Retinal pigment epithelial cell (primary cell): Measurements from ENCODE around the gene SGK1.
"Not testable (repeated sequence)": the region's sequence is repeated elsewhere in the genome, so short reads cannot be mapped to it uniquely, and the experiment has no call there.

Experiments
- DNase-seq: peaks from one replicate; pipeline ENCODE4 v3.0.0-alpha.2; 2010; ENCODE audit warnings: low read depth
- H3K4me3 ChIP-seq: 2 replicates; pipeline ENCODE4 v1.5.1; 2011; ENCODE audit warnings: mild to moderate bottlenecking, low read length, control low read depth, moderate library complexity
- TF ChIP-seq, protein P1 (sequence below): conservative IDR thresholded peaks from 2 replicates; pipeline ENCODE4 v1.5.1; 2011; ENCODE audit warnings: low read depth, low read length, control low read depth, inconsistent platforms

The SGK1 gene

DNA sequence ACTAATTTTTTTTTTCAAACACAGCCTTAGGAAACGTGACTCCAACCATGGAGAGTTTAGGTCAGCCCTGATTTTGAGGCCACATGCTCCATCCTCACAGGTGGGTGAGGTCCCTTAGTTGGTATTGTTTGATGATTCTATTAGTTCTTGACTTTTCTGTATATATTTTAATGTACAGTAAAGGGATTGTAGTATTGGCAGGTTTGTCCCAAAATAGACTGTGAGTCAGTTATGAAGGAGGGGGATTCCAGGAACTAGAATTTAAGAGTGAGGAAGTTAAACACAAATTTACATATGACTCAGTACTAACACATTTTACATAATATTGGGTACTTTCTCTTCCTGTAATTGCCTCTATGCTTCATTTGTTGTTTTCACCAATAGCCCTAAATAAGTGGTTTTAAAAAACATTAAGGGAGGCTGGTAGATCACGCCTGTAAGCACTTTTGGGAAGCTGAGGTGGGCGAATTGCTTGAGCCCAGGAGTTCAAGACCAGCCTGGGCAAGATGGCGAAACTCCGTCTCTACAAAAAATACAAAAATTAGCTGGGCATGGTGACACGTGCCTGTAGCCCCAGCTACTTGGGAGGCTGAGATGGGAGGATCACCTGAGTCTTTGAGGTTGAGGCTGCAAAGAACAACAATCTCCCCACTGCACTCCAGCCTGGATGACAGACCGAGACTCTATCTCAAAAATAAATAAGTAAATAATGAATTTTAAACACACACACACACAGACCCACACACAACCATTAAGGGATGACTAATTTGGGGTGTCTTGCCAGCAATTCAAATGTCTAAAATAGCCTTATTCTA is 81.8 kb downstream of the SGK1 start:
- TF ChIP-seq, protein P1, sequence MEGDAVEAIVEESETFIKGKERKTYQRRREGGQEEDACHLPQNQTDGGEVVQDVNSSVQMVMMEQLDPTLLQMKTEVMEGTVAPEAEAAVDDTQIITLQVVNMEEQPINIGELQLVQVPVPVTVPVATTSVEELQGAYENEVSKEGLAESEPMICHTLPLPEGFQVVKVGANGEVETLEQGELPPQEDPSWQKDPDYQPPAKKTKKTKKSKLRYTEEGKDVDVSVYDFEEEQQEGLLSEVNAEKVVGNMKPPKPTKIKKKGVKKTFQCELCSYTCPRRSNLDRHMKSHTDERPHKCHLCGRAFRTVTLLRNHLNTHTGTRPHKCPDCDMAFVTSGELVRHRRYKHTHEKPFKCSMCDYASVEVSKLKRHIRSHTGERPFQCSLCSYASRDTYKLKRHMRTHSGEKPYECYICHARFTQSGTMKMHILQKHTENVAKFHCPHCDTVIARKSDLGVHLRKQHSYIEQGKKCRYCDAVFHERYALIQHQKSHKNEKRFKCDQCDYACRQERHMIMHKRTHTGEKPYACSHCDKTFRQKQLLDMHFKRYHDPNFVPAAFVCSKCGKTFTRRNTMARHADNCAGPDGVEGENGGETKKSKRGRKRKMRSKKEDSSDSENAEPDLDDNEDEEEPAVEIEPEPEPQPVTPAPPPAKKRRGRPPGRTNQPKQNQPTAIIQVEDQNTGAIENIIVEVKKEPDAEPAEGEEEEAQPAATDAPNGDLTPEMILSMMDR = no peak
- no peak overlapping the region for H3K4me3 ChIP-seq
- DNase-seq = no peak

DNA sequence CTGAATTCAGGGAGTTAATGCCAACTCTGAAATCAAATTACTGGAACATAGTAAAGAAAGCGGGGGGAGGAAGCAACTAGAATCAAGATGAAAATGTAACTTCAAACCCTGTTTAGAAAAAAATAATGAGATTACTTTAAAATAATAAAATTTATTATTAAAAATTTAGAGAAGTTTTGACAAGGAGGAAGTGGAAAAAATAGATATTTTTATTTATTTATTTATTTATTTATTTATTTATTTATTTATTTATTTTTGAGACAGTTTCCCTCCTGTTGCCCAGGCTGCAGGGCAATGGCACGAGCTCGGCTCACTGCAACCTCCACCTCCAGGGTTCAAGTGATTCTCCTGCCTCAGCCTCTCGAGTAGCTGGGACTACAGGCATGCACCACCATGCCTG is 82.6 kb downstream of the SGK1 start:
- DNase-seq, H3K4me3 ChIP-seq: not testable (repeated sequence)

DNA sequence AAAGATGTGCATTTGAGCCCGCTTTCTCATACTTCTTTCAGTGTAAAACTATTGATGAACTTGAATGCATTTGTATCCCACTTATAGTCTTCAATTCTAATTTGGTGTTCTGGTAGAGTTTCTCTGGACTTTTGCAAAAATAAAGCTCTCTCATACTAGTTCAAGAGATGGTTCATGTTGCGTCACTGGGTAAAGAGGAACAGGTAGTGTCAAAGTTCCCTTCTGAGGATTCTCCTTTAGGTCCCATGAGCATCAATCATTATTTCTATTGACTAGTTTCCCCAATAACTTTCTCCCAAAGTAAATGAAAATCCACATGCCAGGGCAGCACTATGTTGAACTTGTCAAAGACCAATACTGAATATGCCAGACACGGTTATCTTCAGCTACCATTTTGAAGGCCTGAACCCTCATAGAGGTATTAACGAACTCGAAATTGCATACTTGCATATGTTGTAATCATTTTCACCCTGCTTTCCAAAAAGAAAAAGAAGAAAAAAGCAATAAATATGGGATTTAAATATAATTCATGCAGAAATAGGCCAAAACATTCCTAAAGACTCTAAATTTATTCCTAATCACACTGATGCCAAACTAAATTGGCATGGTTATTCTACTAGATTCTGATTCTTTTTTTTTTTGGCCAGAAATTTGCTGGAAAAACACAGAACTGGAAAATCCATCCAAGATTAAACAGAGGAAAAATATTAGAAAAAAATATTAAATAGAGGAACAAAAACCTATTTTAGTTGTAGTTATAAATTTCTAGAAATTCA is 84.5 kb downstream of the SGK1 start:
- no peak overlapping the region for H3K4me3 ChIP-seq
- TF ChIP-seq, protein P1 = no peak
- DNase-seq = no peak

DNA sequence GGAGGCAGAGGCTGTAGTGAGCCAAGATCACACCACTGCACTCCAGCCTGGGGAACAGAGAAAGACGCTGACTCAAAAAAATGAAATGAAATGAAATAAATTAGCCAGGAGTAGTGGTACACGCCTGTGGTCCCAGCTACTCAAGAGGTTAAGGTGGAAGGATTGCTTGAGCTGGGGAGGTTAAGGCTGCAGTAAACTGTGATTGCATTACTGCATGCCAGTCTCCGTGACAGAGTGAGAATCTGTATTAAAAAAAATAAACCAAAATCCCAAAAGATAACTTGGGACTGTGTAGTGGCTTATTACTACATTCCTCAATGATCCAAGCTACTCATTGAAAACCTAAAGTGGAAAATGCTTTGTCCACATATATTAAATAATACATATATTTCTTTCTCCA is 87.0 kb downstream of the SGK1 start:
- DNase-seq = no peak
- TF ChIP-seq, protein P1 = no peak
- no peak overlapping the region for H3K4me3 ChIP-seq

DNA sequence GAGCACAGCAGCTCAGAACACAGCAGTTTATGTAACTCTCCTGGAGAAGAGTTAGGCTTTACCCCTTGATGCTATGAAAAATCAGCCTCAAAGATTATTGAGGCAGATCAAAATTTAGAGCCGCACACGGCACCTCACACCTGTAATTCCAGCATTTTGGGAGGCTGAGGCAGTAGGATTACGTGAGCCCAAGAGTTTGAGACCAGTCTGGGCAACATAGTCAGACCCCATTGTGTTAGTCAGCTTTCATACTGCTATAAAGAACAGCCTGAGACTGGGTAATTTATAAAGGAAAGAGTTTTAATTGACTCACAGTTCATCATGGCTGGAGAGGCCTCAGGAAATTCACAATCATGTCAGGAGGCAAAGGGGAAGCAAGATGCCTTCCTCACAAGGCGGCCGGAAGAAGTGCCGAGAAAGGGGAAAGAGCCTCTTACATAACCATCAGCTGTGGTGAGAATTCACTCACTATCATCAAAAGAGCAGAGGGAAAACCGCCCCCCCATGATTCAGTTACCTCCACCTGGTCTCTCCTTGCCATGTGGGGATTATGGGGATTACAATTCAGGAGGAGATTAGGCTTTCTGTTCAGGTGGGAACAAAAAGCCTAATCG is 87.7 kb downstream of the SGK1 start:
- H3K4me3 ChIP-seq = no peak overlapping the region
- TF ChIP-seq, protein P1 = no peak
- DNase-seq = no peak

DNA sequence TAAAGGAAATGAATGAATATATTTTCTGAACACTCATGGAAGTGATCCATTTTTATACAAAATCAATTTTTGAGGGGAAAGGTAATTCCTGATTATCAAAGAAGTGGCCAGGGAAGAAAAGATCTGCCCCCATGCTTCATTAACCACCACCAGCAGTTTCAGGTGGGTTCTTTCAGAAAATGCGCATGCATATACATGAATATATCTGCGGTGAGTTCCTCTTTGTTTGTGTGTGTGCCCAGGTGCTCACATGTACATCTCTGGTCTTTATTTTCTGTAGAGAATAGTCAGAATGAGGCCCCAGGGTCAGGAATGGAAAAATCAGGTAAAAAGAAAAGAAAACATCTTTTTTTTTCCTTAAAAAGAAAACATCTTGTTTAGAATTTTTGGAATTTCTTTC is 88.4 kb downstream of the SGK1 start:
- H3K4me3 ChIP-seq = no peak overlapping the region
- no peak for DNase-seq
- TF ChIP-seq, protein P1 = no peak

DNA sequence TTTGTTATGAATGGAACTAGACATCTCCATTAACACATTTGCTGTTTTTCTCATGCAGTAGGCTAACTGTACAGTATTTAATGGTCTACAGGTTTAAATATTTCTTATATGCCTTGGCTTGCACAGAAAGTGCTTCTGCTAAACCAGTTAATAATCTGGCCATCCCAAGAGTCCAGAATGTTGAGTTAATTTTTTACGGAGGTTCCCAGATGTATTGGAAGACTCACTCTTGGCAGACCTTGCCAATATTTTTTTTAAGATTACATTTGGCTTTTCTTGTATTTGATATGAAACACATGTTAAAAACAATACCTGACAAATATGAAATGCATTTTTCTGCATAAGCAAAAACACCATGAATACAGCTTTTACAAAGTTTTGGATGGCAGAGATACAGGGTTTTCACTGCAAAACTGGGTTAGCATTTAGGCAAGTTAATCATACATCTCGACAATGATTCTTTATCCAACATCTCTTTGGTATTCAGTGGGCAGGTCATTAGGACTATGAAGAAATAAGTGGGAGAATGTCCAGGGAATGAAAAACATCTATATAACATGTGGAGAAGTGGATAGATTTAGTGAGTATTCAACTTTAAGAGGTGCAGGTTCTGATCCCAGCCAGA is 94.0 kb downstream of the SGK1 start:
- DNase-seq = no peak
- no peak overlapping the region for H3K4me3 ChIP-seq
- TF ChIP-seq, protein P1 = no peak
